IMR-90 (cell line): Measurements from ENCODE around the gene SNRNP70. TPM values are rescaled to one million over a fixed set of nuclear protein-coding genes. Genes with fewer than 3 reads are reported as not detected.

ENCODE experiments used
- ATAC-seq: fragments of 200-7000 bp; cut with Tn5 transposase; 2 replicates; pipeline ENCODE4 v1.9.1; 2020; ENCODE audit warnings: low read depth, mild to moderate bottlenecking, moderate library complexity
- BruUV-seq: library from RNA; stranded (reverse); fragments of 400-500 nt; replicated peaks from 2 replicates; lab custom pipeline; 2021; lab: Mats Ljungman, UMichigan
- CTCF ChIA-PET: fragments of 300-600 bp; formaldehyde crosslinking; extraction: SDS; loops from one replicate; lab custom pipeline; 2021; ENCODE audit warnings: antibody characterized with exemption; lab: Yijun Ruan, JAX
- POLR2A ChIA-PET: fragments of 300-600 bp; sonication (Branson Sonifier 250); formaldehyde crosslinking; loops from one replicate; lab custom pipeline; 2022; ENCODE audit warnings: antibody characterized with exemption; ENCODE audit not compliant: unreplicated experiment; lab: Charles Lee
- DNase-seq: peaks from one replicate; pipeline ENCODE4 v3.0.0; 2013
- H2AFZ ChIP-seq: replicated peaks from 2 replicates; pipeline ENCODE3; 2013; ENCODE audit warnings: low read length, mild to moderate bottlenecking; ENCODE audit not compliant: poor library complexity
- H2AK5ac ChIP-seq: 2 replicates; pipeline ENCODE4 v1.6.1; 2013; ENCODE audit warnings: low read depth, low read length, inconsistent platforms
- H2AK9ac ChIP-seq: replicated peaks from 2 replicates; pipeline ENCODE3; 2013; ENCODE audit warnings: mild to moderate bottlenecking, low read depth, low read length, moderate library complexity; ENCODE audit not compliant: poor library complexity
- H2BK120ac ChIP-seq: 2 replicates; pipeline ENCODE4 v1.6.1; 2013; ENCODE audit warnings: low read depth, low read length, inconsistent platforms
- H2BK15ac ChIP-seq: 3 replicates; pipeline ENCODE4 v1.6.1; 2013; ENCODE audit warnings: low read depth, low read length, inconsistent platforms
- H2BK20ac ChIP-seq: 2 replicates; pipeline ENCODE4 v1.6.1; 2013; ENCODE audit warnings: low read depth, mild to moderate bottlenecking, inconsistent platforms, low read length, moderate library complexity
- H2BK5ac ChIP-seq: 2 replicates; pipeline ENCODE4 v1.6.1; 2013; ENCODE audit warnings: mild to moderate bottlenecking, low read depth, low read length, inconsistent platforms; ENCODE audit not compliant: poor library complexity, severe bottlenecking
- H3K14ac ChIP-seq: replicated peaks from 2 replicates; pipeline ENCODE4 v1.6.1; 2013; ENCODE audit warnings: low read depth, low read length, inconsistent platforms
- H3K18ac ChIP-seq: 2 replicates; pipeline ENCODE4 v1.6.1; 2013; ENCODE audit warnings: low read depth, low read length, control low read depth
- H3K23ac ChIP-seq: 2 replicates; pipeline ENCODE4 v1.6.1; 2013; ENCODE audit warnings: low read depth, low read length, inconsistent platforms
- H3K27ac ChIP-seq: 2 replicates; pipeline ENCODE4 v1.5.1; 2013; ENCODE audit warnings: mild to moderate bottlenecking, control low read depth, low read length; ENCODE audit not compliant: insufficient read depth
- H3K27me3 ChIP-seq: 2 replicates; pipeline ENCODE4 v1.6.1; 2013; ENCODE audit warnings: low read length; ENCODE audit not compliant: control insufficient read depth, insufficient read depth
- H3K36me3 ChIP-seq: 2 replicates; pipeline ENCODE4 v1.6.1; 2013; ENCODE audit warnings: low read length, mixed read lengths; ENCODE audit not compliant: control insufficient read depth, insufficient read depth
- H3K4ac ChIP-seq: 2 replicates; pipeline ENCODE4 v1.6.1; 2013; ENCODE audit warnings: low read depth, low read length, inconsistent platforms
- H3K4me1 ChIP-seq: 2 replicates; pipeline ENCODE4 v1.6.1; 2013; ENCODE audit warnings: low read length, mixed read lengths; ENCODE audit not compliant: control insufficient read depth, insufficient read depth
- H3K4me2 ChIP-seq: 2 replicates; pipeline ENCODE4 v1.6.1; 2013; ENCODE audit warnings: low read depth, mild to moderate bottlenecking, control low read depth, low read length, moderate library complexity
- H3K4me3 ChIP-seq: 2 replicates; pipeline ENCODE4 v1.5.1; 2013; ENCODE audit warnings: low read depth, mild to moderate bottlenecking, control low read depth, low read length, moderate library complexity; ENCODE audit not compliant: insufficient read depth
- H3K56ac ChIP-seq: 2 replicates; pipeline ENCODE4 v1.6.1; 2013; ENCODE audit warnings: low read length, inconsistent platforms; ENCODE audit not compliant: insufficient read depth; ENCODE audit errors: extremely low read depth
- H3K79me1 ChIP-seq, 2 experiments: 2 replicates each; pipeline ENCODE4 v1.6.1; 2013; ENCODE audit warnings: low read length in 2 of 2, inconsistent platforms in 1 of 2, low read depth in 1 of 2
- H3K9ac ChIP-seq: 2 replicates; pipeline ENCODE4 v1.6.1; 2013; ENCODE audit warnings: low read depth, low read length, control low read depth
- H3K9me1 ChIP-seq: 2 replicates; pipeline ENCODE4 v1.6.1; 2013; ENCODE audit warnings: low read length, inconsistent platforms; ENCODE audit not compliant: insufficient read depth
- H3K9me3 ChIP-seq: 2 replicates; pipeline ENCODE4 v1.6.1; 2013; ENCODE audit warnings: low read length; ENCODE audit not compliant: control insufficient read depth, insufficient read depth
- H4K20me1 ChIP-seq: 2 replicates; pipeline ENCODE4 v1.6.1; 2013; ENCODE audit warnings: low read length, inconsistent platforms; ENCODE audit not compliant: insufficient read depth
- H4K5ac ChIP-seq: 2 replicates; pipeline ENCODE4 v1.6.1; 2013; ENCODE audit warnings: mild to moderate bottlenecking, low read depth, low read length, control low read depth
- H4K8ac ChIP-seq, 2 experiments: 2 replicates each; pipeline ENCODE4 v1.6.1; 2013; ENCODE audit warnings: low read depth in 2 of 2, low read length in 2 of 2, control low read depth in 1 of 2, inconsistent platforms in 1 of 2
- H4K91ac ChIP-seq: 2 replicates; pipeline ENCODE4 v1.6.1; 2013; ENCODE audit warnings: low read depth, low read length, inconsistent platforms; ENCODE audit not compliant: insufficient read depth
- BHLHE40 ChIP-seq: fragments of 150-350 bp; IDR thresholded peaks from 2 replicates; pipeline ENCODE4 v1.6.1; 2016; ENCODE audit warnings: mild to moderate bottlenecking, low read depth, low read length
- CEBPB ChIP-seq: IDR thresholded peaks from 2 replicates; pipeline ENCODE4 v1.6.1; 2012; ENCODE audit warnings: low read depth, low read length, improper control_type of control experiment
- CTCF ChIP-seq: conservative IDR thresholded peaks from 2 replicates; pipeline ENCODE4 v1.5.1; 2012; ENCODE audit warnings: mild to moderate bottlenecking, low read depth, low read length, improper control_type of control experiment
- MAFK ChIP-seq: IDR thresholded peaks from 2 replicates; pipeline ENCODE4 v1.6.1; 2012; ENCODE audit warnings: low read depth, low read length, improper control_type of control experiment
- NFE2L2 ChIP-seq: fragments of 150-350 bp; IDR thresholded peaks from 2 replicates; pipeline ENCODE4 v1.6.1; 2016; ENCODE audit warnings: low read depth, mild to moderate bottlenecking, low read length
- POLR2A ChIP-seq: IDR thresholded peaks from 2 replicates; pipeline ENCODE4 v1.6.1; 2012; ENCODE audit warnings: mild to moderate bottlenecking, low read depth, low read length
- RAD21 ChIP-seq: IDR thresholded peaks from 2 replicates; pipeline ENCODE4 v1.6.1; 2012; ENCODE audit warnings: low read length, improper control_type of control experiment
- WGBS, 2 experiments: methylation state at CpG; one replicate each; pipeline versions ENCODE4 v1.1.5 to v1.1.7; 2013; ENCODE audit warnings: missing lambda C conversion rate in 2 of 2; ENCODE audit not compliant: insufficient read length in 1 of 2; ENCODE audit errors: extremely low coverage in 2 of 2; 5-methylcytosine and 5-hydroxymethylcytosine counted together
- dilution Hi-C: fragments of 300-500 bp; cut with HindIII; formaldehyde crosslinking; loops from one replicate; pipeline ENCODE4 v1.14.3; 2018; ENCODE audit warnings: low sequenced_read_pairs; ENCODE audit not compliant: unreplicated experiment
- in situ Hi-C: fragments of 300-500 bp; cut with MboI; formaldehyde crosslinking; loops from 3 replicates; pipeline ENCODE4 v1.14.3; 2019; ENCODE audit warnings: low sequenced_read_pairs, inconsistent platforms, mixed read lengths
- intact Hi-C: fragments of 100-400 bp; cut with micrococcal nuclease; formaldehyde crosslinking; loops from 2 replicates; pipeline ENCODE4 v1.10.0; 2022
- polyA plus RNA-seq, 3 experiments: library from polyadenylated mRNA; depleted of rRNA; stranded (reverse); fragments of >200 nt; gene quantifications; 2 replicates each; pipeline ENCODE4 v1.2.3, GENCODE V29; 2012; ENCODE audit warnings: low replicate concordance in 1 of 3
- total RNA-seq: library from RNA; depleted of rRNA; stranded (reverse); fragments of >200 nt; gene quantifications from 2 replicates; pipeline ENCODE4 v1.2.3, GENCODE V29; 2012

The SNRNP70 gene
- total and polyA plus RNA-seq, 2 of the 4 experiments (the other 2 are of a cell fraction) = 72.8 to 200 TPM

- no peak overlapping the region for H3K14ac ChIP-seq
- H3K4ac ChIP-seq = no peak overlapping the region
- in situ Hi-C loops = no loop called here
- no peak overlapping the region for H2AK5ac ChIP-seq
- H3K9ac ChIP-seq = no peak overlapping the region
- H3K36me3 ChIP-seq = no peaks in the 10 kb centered on the region
- WGBS, 2 experiments = no CpG with 5 or more reads among the region's 4 CpGs
- no peak overlapping the region for H2BK15ac ChIP-seq
- no peaks in the 10 kb centered on the region for H3K27me3 ChIP-seq
- no peak for ATAC-seq
- no peak overlapping the region for H3K27ac ChIP-seq
- H2BK20ac ChIP-seq = no peak overlapping the region
- no TSS peak for BruUV-seq
- H2AK9ac ChIP-seq = no peak overlapping the region
- H4K8ac ChIP-seq = no peak overlapping the region
- no peak overlapping the region for H2BK5ac ChIP-seq
- H4K91ac ChIP-seq = no peak overlapping the region
- H3K23ac ChIP-seq = no peak overlapping the region
- H2AFZ ChIP-seq = no peak overlapping the region
- no peak for DNase-seq
- POLR2A ChIA-PET = no interaction called here
- no peak overlapping the region for H3K4me3 ChIP-seq
- H4K5ac ChIP-seq = no peak overlapping the region
- intact Hi-C loops = no loop called here
- no peak overlapping the region for H2BK120ac ChIP-seq
- no peak for TF ChIP-seq BHLHE40
- TF ChIP-seq CEBPB = no peak
- no peak for TF ChIP-seq NFE2L2
- TF ChIP-seq POLR2A = no peak
- no peak for TF ChIP-seq RAD21
- TF ChIP-seq CTCF = no peak
- TF ChIP-seq MAFK = no peak
- H3K4me2 ChIP-seq = no peak overlapping the region
- H3K56ac ChIP-seq = no peak overlapping the region
- H3K79me1 ChIP-seq = peaks cover 0 to 1% of the 10 kb centered on the region in 2 experiments; a peak in 1 of 4 replicates
- H4K20me1 ChIP-seq = peaks cover under 1% of the 10 kb centered on the region; the same call in 1 of the 2 replicates
- H3K4me1 ChIP-seq = no peaks in the 10 kb centered on the region
- H3K18ac ChIP-seq = no peak overlapping the region
- H3K9me3 ChIP-seq = no peaks in the 10 kb centered on the region
- CTCF ChIA-PET = no interaction called here
- H3K9me1 ChIP-seq = 0 out of 2 replicates have a peak, but pooled peaks cover 2% of the 10 kb centered on the region
- dilution Hi-C loops = no loop called here
Measured at GRCh38 chr19:49080392-49080791, 4.9 kb upstream of the SNRNP70 start.
